ENCODE measurements around the gene TP73. TPM values are rescaled to one million over a fixed set of nuclear protein-coding genes. Genes with fewer than 3 reads are reported as not detected.
A peak's percentile ranks its signal among the peaks of the same experiment; 100 is the strongest.

TP73 gene
- total RNA-seq, 3 donors from 2014 or later (not counting 1 experiment from before 2014, with no cell fraction given) = 0.28 to 0.50 (median 0.39) TPM

DNA sequence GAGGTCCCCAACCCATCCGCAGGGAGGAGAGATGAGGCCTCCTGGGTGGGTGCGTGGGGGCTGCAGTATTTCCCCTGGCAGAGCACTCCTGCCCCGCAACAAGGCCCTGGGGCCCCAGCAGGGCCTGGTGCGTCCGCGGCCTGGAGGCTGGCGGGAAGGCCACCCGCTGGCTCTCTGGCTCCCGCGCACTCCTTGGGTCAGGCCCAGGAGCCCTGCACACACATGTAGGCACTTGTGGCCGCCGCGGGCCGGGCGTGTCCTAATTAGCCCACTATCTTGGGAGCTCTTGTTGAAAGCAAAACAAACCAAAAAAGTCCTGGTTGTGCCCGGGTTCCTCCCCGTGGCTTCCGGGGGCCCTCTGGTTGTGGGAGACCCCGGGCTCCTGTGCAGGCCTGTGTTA lies 50.2 kb downstream of the TP73 start:
- intact Hi-C loops (cut with micrococcal nuclease) = no loop called here
- no peaks in the 10 kb centered on the region for H3K27me3 Mint-ChIP-seq (ENCODE audit: low read depth in 2 of 2)
- H3K4me3 Mint-ChIP-seq = no peak overlapping the region
- Histone ChIP-seq H3K27me3 (ENCODE audit: control insufficient read depth, insufficient read depth, low read length) (no peaks in the 10 kb centered on the region), H3K27ac (ENCODE audit: low read length) (no peak overlapping the region), H3K4me1 (ENCODE audit: control insufficient read depth, insufficient read depth, low read length) (peaks cover 5% of the 10 kb centered on the region), H3K9me3 (ENCODE audit: control insufficient read depth, insufficient read depth, low read length) (no peaks in the 10 kb centered on the region), H3K4me3 (ENCODE audit: low read length) (no peak overlapping the region), H3K36me3 (ENCODE audit: control insufficient read depth, insufficient read depth, low read length) (no peaks in the 10 kb centered on the region)
- ATAC-seq (no peak), DNase-seq (no peak)
- H3K9me3 Mint-ChIP-seq = no peaks in the 10 kb centered on the region
- TF ChIP-seq, protein P1, sequence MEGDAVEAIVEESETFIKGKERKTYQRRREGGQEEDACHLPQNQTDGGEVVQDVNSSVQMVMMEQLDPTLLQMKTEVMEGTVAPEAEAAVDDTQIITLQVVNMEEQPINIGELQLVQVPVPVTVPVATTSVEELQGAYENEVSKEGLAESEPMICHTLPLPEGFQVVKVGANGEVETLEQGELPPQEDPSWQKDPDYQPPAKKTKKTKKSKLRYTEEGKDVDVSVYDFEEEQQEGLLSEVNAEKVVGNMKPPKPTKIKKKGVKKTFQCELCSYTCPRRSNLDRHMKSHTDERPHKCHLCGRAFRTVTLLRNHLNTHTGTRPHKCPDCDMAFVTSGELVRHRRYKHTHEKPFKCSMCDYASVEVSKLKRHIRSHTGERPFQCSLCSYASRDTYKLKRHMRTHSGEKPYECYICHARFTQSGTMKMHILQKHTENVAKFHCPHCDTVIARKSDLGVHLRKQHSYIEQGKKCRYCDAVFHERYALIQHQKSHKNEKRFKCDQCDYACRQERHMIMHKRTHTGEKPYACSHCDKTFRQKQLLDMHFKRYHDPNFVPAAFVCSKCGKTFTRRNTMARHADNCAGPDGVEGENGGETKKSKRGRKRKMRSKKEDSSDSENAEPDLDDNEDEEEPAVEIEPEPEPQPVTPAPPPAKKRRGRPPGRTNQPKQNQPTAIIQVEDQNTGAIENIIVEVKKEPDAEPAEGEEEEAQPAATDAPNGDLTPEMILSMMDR (IDR thresholded peaks at IDR 0.05) = no peak
- WGBS (ENCODE audit: insufficient coverage) = 89% methylated on average over 19 of the region's 19 CpGs
- H3K27ac Mint-ChIP-seq = no peak overlapping the region
- H3K4me1 Mint-ChIP-seq = peaks cover 5 to 10% of the 10 kb centered on the region in 2 donors
- H3K36me3 Mint-ChIP-seq = no peaks in the 10 kb centered on the region

DNA sequence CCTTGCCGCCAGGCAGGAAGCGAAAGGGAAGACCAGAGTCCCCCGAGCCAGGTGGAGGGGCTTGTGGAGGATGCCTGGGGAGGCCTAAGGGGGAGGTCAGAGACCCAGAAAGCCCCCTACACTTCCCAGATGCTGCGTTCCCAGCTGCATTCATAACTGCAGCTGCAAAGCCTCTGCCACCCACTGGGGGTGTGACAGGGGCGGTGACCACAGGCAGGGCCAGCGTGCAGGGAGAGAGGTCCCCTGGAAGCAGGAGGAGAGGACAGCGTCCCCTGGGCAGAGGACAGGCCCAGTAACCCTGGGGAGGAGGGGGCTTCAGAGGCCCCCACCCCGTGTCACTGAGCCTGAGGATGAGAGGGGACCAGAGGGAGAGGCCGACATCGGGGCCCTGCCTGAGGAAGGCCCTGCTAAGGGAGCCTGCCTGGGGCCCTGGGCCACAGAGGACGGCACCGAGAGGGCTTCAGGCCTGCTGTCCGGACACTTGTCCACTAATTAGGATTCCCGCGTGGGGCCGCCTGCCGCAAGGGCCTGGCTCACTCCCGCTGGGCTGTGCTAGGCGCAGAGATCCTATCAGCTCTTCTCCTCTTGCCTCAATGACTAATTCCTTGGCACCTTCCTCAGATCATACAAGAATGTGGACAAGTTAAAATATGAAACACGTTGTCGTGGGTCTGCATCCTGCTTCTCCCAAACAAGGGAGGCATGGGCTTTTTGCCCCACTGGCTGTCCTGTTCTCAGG lies 50.8 kb downstream of the TP73 start:
- Histone ChIP-seq H3K27ac (ENCODE audit: low read length) (no peak overlapping the region), H3K4me1 (ENCODE audit: control insufficient read depth, insufficient read depth, low read length) (peaks cover 5% of the 10 kb centered on the region), H3K36me3 (ENCODE audit: control insufficient read depth, insufficient read depth, low read length) (no peaks in the 10 kb centered on the region), H3K9me3 (ENCODE audit: control insufficient read depth, insufficient read depth, low read length) (no peaks in the 10 kb centered on the region), H3K27me3 (ENCODE audit: control insufficient read depth, insufficient read depth, low read length) (peaks cover under 1% of the 10 kb centered on the region), H3K4me3 (ENCODE audit: low read length) (no peak overlapping the region)
- peak overlapping the region in 1 of 2 donors; percentile 65 for H3K27ac Mint-ChIP-seq
- no peak overlapping the region for H3K4me3 Mint-ChIP-seq
- peaks cover 5 to 10% of the 10 kb centered on the region in 2 donors for H3K4me1 Mint-ChIP-seq
- no peaks in the 10 kb centered on the region for H3K36me3 Mint-ChIP-seq
- intact Hi-C loops (cut with micrococcal nuclease) = no loop called here
- ATAC-seq = no peak
- no peaks in the 10 kb centered on the region for H3K9me3 Mint-ChIP-seq
- H3K27me3 Mint-ChIP-seq (ENCODE audit: low read depth in 2 of 2) = no peaks in the 10 kb centered on the region
- 90% methylated on average over 21 of the region's 21 CpGs for WGBS (ENCODE audit: insufficient coverage)
- DNase-seq = no peak
- TF ChIP-seq, protein P1 (IDR thresholded peaks at IDR 0.05) = no peak

DNA sequence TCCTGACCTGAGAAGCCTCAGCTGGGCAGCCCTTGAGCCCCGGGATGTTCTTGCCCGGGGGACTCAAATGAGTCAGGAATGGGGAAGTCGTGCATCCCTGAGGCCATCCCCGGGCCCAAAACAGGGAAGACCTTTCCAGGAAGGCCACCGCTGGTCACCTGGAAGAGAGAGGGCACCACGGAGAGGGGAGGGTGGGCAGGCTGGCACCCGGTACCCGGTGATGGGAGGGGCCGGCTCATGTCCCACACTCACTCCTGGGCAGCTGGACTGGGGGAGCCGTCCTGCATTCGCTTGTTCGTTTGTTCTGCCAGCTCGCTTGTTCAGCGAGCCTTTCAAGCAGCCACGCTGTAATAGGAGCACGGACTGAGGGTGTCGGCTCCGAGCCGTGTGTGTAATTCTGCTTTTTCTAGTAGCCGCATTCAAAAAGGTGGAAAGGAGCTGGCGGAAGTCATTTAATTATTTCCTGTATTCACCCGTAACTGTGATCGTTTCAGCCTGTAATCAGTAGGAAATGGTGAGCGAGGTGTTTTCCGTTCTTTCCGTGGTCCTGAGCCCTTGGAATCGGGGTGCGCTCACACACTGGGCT lies 51.6 kb downstream of the TP73 start:
- TF ChIP-seq, protein P1 (IDR thresholded peaks at IDR 0.05) = no peak
- Histone ChIP-seq H3K9me3 (ENCODE audit: control insufficient read depth, insufficient read depth, low read length) (no peaks in the 10 kb centered on the region), H3K4me1 (ENCODE audit: control insufficient read depth, insufficient read depth, low read length) (peaks cover 5% of the 10 kb centered on the region), H3K36me3 (ENCODE audit: control insufficient read depth, insufficient read depth, low read length) (no peaks in the 10 kb centered on the region), H3K27ac (ENCODE audit: low read length) (no peak overlapping the region), H3K27me3 (ENCODE audit: control insufficient read depth, insufficient read depth, low read length) (peaks cover 2% of the 10 kb centered on the region), H3K4me3 (ENCODE audit: low read length) (no peak overlapping the region)
- intact Hi-C loops (cut with micrococcal nuclease) = no loop called here
- DNase-seq = no peak
- Mint-ChIP-seq H3K9me3 (no peaks in the 10 kb centered on the region), H3K36me3 (no peaks in the 10 kb centered on the region), H3K27me3 (ENCODE audit: low read depth in 2 of 2) (no peaks in the 10 kb centered on the region), H3K4me3 (peak overlapping the region; percentile 49), H3K27ac (peak overlapping the region in 1 of 2 donors; percentile 65), H3K4me1 (peaks cover 5 to 10% of the 10 kb centered on the region in 2 donors)
- peak in 1 of 3 donors; percentile 34 for ATAC-seq
- 31% methylated on average over 28 of the region's 28 CpGs for WGBS (ENCODE audit: insufficient coverage)

Data from natural killer cell (primary cell).